HepG2 (cell line): Measurements from ENCODE around the gene PTPRU.
"Not testable (repeated sequence)": the region's sequence is repeated elsewhere in the genome, so short reads cannot be mapped to it uniquely, and the experiment has no call there.

Experiments used
- FOSL1 ChIP-seq: sonication (generic); formaldehyde crosslinking; IDR thresholded peaks from 2 replicates; pipeline ENCODE4 v1.9.0; 2021; ENCODE audit warnings: missing genetic modification reagents, borderline replicate concordance
- JUND ChIP-seq: sonication (generic); formaldehyde crosslinking; IDR thresholded peaks from 2 replicates; pipeline ENCODE4 v1.8.0; 2022; ENCODE audit warnings: mild to moderate bottlenecking, missing genetic modification reagents
- MAX ChIP-seq: IDR thresholded peaks from 2 replicates; pipeline ENCODE4 v1.6.1; 2012; ENCODE audit warnings: inconsistent platforms
- NPAS2 ChIP-seq: sonication (generic); formaldehyde crosslinking; IDR thresholded peaks from 2 replicates; pipeline ENCODE4 v1.8.0; 2022; ENCODE audit warnings: mild to moderate bottlenecking, missing genetic modification reagents, borderline replicate concordance
- SP1 ChIP-seq, 2 experiments: fragments of 450-650 bp in 1 of 2; sonication (generic) in 1 of 2; formaldehyde crosslinking in 1 of 2; IDR thresholded peaks; 2 replicates each; pipeline versions ENCODE4 v1.4.0 to v1.6.1; 2016 to 2020; ENCODE audit warnings: missing genetic modification reagents in 1 of 2
- TBL1XR1 ChIP-seq: fragments of 150-350 bp; IDR thresholded peaks from 2 replicates; pipeline ENCODE4 v1.6.1; 2014; ENCODE audit warnings: borderline replicate concordance, low read length; ENCODE audit not compliant: partially characterized antibody
- XRCC5 ChIP-seq: fragments of 200-400 bp; formaldehyde crosslinking; optimal IDR thresholded peaks from 2 replicates; pipeline ENCODE3; 2017; ENCODE audit warnings: mild to moderate bottlenecking, low read length
- ZKSCAN8 ChIP-seq: IDR thresholded peaks from 2 replicates; pipeline ENCODE4 v1.6.1; 2016; ENCODE audit warnings: borderline replicate concordance, missing genetic modification reagents, missing compliant biosample characterization
- TF ChIP-seq, protein P1 (sequence below): sonication (generic); formaldehyde crosslinking; IDR thresholded peaks from 2 replicates; pipeline ENCODE4 v1.5.0; 2020; ENCODE audit warnings: mild to moderate bottlenecking, missing genetic modification reagents, moderate library complexity
- TF ChIP-seq, protein P2 (sequence below): sonication (generic); formaldehyde crosslinking; IDR thresholded peaks from 2 replicates; pipeline ENCODE4 v1.4.0; 2020; ENCODE audit warnings: missing genetic modification reagents, mild to moderate bottlenecking, borderline replicate concordance

DNA sequence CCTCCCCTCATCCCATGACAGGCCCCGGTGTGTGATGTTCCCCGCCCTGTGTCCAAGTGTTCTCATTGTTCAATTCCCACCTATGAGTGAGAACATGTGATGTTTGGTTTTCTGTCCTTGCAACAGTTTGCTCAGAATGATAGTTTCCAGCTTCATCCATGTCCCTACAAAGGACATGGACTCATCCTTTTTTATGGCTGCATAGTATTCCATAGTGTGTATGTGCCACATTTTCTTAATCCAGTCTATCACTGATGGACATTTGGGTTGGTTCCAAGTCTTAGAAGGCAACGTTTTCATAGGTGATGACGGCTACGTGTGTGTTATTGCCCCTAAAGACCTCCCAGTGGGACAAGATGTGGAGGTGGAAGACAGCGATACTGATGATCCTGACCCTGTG is 65.4 kb downstream of the PTPRU start:
- TF ChIP-seq, protein P1, sequence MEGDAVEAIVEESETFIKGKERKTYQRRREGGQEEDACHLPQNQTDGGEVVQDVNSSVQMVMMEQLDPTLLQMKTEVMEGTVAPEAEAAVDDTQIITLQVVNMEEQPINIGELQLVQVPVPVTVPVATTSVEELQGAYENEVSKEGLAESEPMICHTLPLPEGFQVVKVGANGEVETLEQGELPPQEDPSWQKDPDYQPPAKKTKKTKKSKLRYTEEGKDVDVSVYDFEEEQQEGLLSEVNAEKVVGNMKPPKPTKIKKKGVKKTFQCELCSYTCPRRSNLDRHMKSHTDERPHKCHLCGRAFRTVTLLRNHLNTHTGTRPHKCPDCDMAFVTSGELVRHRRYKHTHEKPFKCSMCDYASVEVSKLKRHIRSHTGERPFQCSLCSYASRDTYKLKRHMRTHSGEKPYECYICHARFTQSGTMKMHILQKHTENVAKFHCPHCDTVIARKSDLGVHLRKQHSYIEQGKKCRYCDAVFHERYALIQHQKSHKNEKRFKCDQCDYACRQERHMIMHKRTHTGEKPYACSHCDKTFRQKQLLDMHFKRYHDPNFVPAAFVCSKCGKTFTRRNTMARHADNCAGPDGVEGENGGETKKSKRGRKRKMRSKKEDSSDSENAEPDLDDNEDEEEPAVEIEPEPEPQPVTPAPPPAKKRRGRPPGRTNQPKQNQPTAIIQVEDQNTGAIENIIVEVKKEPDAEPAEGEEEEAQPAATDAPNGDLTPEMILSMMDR (CRISPR knock-in tag), result not testable (repeated sequence)
- not testable (repeated sequence) for TF ChIP-seq MAX; ZKSCAN8 (CRISPR knock-in tag); JUND (CRISPR knock-in tag); SP1 (IDR thresholded peaks at IDR 0.05); SP1 (CRISPR knock-in tag; IDR thresholded peaks at IDR 0.05); XRCC5; NPAS2 (CRISPR knock-in tag); FOSL1 (CRISPR knock-in tag); TBL1XR1
- TF ChIP-seq, protein P2, sequence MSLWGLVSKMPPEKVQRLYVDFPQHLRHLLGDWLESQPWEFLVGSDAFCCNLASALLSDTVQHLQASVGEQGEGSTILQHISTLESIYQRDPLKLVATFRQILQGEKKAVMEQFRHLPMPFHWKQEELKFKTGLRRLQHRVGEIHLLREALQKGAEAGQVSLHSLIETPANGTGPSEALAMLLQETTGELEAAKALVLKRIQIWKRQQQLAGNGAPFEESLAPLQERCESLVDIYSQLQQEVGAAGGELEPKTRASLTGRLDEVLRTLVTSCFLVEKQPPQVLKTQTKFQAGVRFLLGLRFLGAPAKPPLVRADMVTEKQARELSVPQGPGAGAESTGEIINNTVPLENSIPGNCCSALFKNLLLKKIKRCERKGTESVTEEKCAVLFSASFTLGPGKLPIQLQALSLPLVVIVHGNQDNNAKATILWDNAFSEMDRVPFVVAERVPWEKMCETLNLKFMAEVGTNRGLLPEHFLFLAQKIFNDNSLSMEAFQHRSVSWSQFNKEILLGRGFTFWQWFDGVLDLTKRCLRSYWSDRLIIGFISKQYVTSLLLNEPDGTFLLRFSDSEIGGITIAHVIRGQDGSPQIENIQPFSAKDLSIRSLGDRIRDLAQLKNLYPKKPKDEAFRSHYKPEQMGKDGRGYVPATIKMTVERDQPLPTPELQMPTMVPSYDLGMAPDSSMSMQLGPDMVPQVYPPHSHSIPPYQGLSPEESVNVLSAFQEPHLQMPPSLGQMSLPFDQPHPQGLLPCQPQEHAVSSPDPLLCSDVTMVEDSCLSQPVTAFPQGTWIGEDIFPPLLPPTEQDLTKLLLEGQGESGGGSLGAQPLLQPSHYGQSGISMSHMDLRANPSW (CRISPR knock-in tag), result not testable (repeated sequence)
